Measurements from ENCODE around the gene EVC2.

EVC2 gene

DNA sequence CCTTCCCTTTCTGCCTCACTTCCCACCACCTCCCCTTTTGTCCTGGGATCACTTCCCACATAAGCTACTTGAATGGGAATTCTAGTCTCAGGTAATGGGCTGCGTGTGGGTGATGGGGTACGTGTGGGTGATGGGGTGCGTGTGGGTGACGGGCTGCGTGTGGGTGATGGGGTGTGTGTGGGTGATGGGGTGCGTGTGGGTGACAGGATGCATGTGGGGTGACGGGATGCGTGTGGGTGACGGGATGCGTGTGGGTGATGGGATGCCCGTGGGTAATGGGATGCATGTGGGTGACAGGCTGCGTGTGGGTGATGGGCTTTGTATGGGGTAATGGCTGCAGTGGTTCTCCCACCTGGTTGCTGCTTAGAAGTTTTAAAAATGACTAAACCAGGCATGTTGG, 43.6 kb downstream of the EVC2 start:
- no peak for ATAC-seq

- no peak for ATAC-seq
These were observed 45.8 kb downstream of the EVC2 start for GRCh38 chr4:5662555-5662954.

DNA sequence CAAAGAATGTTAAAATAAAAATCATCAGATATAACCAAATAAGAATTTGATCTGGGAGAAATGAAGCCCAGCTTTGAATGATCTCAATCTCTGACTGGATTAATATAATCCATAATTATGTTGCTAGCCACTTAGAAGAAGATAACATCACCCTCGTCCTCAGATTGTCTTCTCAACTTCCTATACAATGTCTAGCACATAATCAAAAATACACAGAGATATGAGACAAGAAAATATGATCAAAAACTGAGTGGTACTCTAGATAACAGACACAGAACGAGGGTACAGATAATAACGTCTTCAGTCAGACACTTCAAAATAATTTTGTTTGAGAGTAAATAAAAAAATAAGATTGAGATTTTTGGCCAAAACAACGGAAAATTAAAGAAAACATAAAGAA, 47.1 kb downstream of the EVC2 start:
- no peak for ATAC-seq

GRCh38 chr4:5660185-5660584, 48.2 kb downstream of the EVC2 start:
- ATAC-seq, result no peak

DNA sequence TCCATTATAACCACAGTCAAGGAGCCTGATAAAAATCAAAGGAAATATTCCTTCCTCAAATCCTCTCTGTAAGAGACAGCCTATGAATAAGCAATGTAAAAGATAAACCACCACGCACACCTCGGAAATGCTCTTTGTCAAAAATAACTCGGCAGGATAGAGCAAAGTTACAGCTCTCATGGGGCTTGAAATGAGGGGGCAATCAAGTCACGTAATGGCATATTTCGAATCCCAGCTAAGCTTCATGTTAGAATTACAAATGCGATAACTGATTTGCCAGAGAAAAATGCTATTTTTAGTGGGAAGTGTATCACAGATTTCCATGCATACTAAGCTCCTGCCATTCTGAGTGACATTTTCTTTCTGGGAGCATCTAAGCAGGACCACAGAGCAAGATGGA, 49.4 kb downstream of the EVC2 start:
- no peak for ATAC-seq

GRCh38 chr4:5656415-5656814, 51.9 kb downstream of the EVC2 start:
- no peak for ATAC-seq

- ATAC-seq, result no peak
These were observed 53.6 kb downstream of the EVC2 start for GRCh38 chr4:5654791-5655190.

- no peak for ATAC-seq
These were observed 57.3 kb downstream of the EVC2 start for GRCh38 chr4:5651089-5651488.

- no peak for ATAC-seq
These were observed 58.3 kb downstream of the EVC2 start for GRCh38 chr4:5650040-5650439.

GRCh38 chr4:5647351-5647750, 61.0 kb downstream of the EVC2 start:
- ATAC-seq, result no peak

DNA sequence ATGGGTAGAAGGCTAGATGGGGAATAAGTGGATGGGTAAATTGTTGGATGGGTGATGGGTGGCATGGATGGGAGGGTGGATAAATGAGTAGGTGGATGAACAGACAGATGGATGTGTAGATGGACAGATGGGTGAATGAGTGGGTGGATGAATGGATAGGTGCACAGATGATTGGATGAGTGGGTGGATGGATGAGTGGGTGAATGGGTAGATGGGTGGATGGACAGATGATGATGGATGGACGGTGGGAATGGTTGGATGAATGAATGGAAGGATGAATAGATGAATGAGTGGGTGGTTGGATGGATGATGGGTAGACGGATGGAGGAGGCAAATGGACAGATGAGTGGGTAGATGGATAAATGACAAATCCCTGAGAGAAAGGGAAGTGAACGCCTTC, 68.3 kb downstream of the EVC2 start:
- ATAC-seq, result no peak

DNA sequence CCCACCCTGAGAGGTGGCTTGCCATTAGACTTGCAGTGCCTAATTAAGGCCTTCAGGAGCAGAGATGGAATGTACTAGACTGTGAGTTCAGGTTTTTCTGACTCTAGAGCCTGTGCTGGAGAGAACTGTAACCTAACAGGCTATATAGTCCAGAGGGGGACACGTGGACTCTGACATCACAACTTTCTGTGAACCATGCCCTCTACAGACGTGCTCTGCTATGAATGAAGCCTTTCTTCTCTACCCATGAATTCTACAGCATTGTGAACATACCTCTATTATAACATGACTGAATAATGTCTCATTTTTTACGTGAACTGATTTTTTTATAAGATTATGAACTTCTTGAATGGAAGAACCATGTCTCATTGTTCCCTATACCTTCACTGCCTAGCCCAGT, 68.8 kb downstream of the EVC2 start:
- no peak for ATAC-seq

DNA sequence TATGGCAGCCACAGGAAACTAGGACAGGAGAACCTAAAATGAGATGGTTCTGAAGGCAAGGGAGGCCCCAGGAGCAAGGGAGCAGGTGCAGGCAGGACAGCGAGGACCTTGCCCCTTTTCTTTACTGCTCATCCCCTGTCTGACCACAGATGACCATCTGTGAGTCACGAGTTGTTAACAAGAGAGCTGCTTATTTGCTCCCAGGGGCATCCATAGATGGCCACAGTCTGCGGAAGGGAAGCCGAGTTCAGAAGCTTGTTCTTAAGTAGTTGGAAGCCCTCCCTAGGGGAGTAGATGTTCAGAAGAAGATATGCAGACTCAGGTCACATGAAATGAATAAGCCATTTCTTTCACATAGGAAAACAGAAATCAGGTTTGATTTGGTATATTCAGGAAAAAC, 69.4 kb downstream of the EVC2 start:
- ATAC-seq, result no peak

DNA sequence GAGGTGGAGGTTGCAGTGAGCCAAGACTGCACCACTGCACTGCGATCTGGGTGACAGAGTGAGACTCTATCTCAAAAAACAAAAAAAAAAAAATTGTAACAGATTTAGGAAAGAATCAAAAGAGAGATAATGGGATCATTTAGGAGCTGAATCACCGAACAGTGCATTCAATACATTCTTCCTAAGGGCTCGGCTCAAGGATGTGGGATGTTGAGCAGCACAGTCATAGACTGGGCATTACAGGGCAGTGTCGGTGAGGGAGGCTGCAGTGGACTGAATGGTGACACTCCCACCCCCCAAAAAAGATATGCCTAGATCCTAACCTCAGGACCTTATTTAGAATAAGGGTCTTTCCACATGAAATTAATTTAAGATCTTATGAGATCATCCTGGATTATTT, 70.0 kb downstream of the EVC2 start:
- ATAC-seq, result no peak

DNA sequence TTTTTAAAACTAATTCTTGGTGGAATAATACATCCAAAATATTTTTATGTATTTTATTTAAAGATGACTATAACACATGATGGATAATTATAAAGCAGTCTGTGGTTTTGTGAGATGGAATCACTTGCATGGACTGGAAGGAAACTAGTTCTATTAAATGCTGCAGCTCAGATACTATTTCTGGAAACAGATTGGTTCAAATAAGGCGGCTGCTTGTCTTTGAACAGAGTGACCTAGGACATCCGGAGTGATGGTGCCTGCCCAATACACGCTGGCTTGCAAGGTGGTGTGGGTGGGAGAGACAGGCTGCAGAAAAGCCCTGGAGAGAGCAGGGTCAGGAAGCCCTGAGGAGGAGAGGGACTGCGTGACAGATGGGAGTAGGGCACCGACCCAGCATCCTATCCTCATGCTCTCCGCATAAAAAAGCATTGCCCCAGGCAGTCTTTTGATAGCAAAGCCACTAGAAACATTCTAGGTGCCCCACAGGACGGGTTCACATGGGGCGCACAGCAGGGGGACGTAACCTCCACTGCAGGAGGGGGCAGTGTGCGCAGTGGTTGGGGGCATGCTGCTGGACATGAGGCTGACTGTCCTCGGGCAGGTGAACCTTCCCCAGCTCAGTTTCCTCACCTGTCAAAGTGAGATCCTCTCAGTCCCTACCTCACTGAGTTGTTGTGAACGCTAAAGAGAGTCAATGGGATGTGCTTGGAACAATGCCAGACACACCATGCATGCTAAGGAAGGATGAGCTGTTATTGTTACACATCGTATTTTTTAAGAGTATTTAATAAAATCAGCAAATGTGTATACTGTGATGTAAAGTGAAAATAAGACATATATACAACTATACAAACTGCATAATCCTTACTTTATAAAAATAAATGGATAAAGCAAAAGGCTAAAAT, 71.3 kb downstream of the EVC2 start:
- no peak for ATAC-seq

DNA sequence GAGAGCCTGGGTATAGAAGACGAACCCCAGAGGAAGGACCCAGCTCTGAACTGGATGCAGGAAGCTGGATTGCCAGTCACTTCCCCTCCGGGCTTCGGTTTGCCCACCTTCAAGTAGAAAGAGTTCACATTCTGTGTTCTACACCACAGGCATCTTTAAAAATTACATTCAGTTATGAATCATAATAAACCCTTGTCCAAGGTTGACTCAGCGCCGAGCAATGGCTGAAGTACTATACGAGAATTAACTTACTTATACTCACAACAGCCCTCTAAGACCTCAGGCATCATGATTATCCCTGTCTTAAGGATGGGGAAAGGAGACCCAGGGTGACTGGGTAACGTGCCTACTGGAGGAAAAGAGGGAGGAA, 72.5 kb downstream of the EVC2 start:
- ATAC-seq, result no peak

DNA sequence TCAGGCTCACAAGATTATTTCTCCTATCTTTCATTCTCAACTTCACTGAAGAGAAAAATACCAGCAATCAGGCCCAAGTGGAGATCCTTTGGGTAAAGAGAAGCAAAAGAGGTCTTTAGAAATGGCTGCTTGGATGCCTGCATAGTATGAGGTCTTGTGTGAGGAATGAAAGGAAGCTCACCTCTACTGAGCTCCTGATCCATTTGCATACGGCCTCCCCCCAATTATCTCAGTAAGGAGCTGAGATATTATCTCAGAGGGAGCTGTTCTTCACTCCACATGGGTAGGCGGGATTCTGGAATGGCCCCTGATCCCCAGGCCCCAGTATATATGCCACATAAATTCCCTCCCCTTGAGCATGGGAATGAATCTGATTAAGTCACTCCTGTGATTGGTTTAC, 75.8 kb downstream of the EVC2 start:
- no peak for ATAC-seq

DNA sequence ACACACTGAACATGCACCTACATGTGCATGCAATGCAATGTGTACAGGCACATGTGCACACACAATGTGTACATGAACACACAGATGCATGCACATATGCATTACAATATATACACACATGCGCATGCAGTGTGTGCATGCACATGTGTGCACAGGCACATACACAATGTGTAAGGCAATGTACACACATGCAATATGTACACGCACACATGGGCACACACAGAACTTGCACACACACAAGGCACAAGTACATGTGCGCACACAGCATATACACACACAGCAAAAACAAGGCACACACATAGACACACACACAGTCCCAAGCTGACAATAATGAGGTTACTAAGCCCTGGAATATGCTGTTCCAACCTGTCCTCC, 76.3 kb downstream of the EVC2 start:
- ATAC-seq, result no peak

- no peak for ATAC-seq
These were observed 76.8 kb downstream of the EVC2 start for GRCh38 chr4:5631352-5632065.

- ATAC-seq, result no peak
These were observed 77.6 kb downstream of the EVC2 start for GRCh38 chr4:5630762-5631161.

GRCh38 chr4:5629542-5629941, 78.8 kb downstream of the EVC2 start:
- no peak for ATAC-seq

DNA sequence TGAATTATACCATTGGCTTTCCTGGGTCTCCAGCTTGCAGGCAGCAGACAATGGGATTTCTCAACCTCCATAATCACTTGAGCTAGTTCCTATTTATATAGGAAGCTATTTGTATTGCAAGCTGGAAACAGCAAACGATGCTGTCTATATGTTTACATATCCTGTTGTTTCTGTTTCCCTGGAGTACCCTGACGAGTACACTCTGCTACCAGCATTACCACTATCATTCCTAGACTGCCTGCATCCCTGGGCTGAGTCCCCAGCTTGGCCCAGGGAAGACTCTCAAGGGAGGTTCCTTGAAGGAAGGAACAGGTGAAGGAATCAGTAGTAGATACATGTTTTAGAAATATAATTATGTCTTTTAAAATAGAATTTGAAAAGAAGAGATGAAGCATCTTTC, 81.4 kb downstream of the EVC2 start:
- ATAC-seq, result no peak

GRCh38 chr4:5622596-5622995, 85.8 kb downstream of the EVC2 start:
- no peak for ATAC-seq

- ATAC-seq, result no peak
These were observed 88.3 kb downstream of the EVC2 start for GRCh38 chr4:5619913-5620625.

All from activated CD4-positive, CD25-positive, alpha-beta regulatory T cell treated with anti-CD3 and anti-CD28 coated beads, Interleukin-2, amount 50 U/mL, for 24 hours (primary cell).